Measurements from ENCODE around the gene GHR.

The GHR gene

DNA sequence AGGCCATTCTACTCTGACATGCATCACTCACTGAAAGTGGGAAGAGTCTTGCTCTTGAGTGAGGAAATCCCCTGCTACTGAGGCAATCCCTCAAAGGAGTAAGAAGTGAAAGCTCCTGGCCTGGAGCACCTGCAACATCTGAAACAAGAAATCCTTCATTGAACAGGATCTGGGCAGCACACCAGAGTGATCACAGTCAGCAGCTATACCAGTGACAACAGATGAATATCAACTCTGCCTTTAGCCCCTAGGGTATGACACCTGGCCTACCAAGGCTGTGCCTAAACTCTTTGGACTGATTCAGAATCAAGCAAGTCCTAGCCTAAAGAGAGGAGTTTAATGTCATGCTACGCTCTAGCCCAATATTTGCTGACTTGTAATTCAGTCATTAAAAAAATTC lies 177.2 kb downstream of the GHR start:
- Histone ChIP-seq H3K79me2 (ENCODE audit: control insufficient read depth, insufficient read depth, low read length, unreplicated experiment) (no peaks in the 10 kb centered on the region), H3K4me1 (ENCODE audit: control insufficient read depth, insufficient read depth, low read length, unreplicated experiment) (no peaks in the 10 kb centered on the region), H2AFZ (ENCODE audit: low read length, unreplicated experiment) (no peak overlapping the region), H3K4me3 (ENCODE audit: low read depth, low read length) (no peak overlapping the region), H3K27me3 (ENCODE audit: insufficient read depth, low read length) (no peaks in the 10 kb centered on the region), H3K27ac (ENCODE audit: low read depth, low read length) (no peak overlapping the region), H3K36me3 (ENCODE audit: insufficient read depth, low read length) (no peaks in the 10 kb centered on the region)

DNA sequence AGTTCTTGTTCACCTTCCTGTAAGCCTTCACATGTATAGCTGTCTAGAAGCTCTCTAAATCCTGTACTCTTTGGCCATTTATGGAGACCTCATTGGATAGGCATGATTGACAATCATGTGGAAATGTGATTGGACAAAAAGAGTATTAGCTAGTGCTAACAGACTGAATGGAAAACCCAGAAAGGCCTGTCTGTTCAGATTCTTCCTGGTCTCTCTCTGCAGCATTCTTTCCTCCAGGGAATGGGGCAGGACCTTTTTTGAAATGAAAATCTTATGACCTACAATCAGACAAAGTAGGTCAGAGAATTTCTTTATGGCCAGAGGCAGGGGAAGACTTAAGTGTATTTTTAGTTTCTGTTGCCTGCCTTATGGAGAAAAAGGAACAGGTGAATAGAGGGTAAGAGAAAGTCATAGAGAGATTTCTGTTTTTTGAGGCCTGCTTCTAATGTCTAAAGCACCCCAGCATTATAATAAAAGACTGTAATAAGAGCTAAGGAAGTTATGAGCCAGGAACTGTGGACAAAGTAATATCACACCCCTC lies 181.0 kb downstream of the GHR start:
- no peaks in the 10 kb centered on the region for H3K79me2 ChIP-seq (ENCODE audit: control insufficient read depth, insufficient read depth, low read length, unreplicated experiment)

DNA sequence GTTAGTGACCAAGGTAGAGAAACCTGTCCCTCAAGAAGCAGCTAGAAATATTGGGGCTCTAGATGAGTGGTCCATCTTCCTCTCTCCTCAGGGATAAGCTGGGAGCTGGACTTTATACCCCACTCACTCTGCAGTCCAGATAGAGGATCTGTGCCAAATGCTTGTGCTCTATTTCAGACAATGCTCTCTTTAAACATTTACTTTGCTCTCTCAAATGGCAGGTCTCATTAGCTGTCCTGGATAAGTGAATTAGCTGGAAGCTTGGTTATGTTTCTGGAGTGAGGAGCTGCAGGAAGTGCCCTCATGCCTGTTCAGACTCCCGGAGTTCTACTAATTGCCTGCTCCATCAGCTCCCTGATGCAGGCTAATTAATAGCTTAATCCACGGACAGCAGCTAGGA lies 182.3 kb downstream of the GHR start:
- H3K36me3 ChIP-seq (ENCODE audit: insufficient read depth, low read length), result no peaks in the 10 kb centered on the region
- no peak overlapping the region for H3K27ac ChIP-seq (ENCODE audit: low read depth, low read length)

More for the DNA sequence above, 181.0 kb downstream of the GHR start:
- H3K4me1 ChIP-seq (ENCODE audit: control insufficient read depth, insufficient read depth, low read length, unreplicated experiment), result no peaks in the 10 kb centered on the region
- no peak overlapping the region for H3K4me3 ChIP-seq (ENCODE audit: low read depth, low read length)
- no peaks in the 10 kb centered on the region for H3K27me3 ChIP-seq (ENCODE audit: insufficient read depth, low read length)
- no peak overlapping the region for H3K27ac ChIP-seq (ENCODE audit: low read depth, low read length)
- no peaks in the 10 kb centered on the region for H3K36me3 ChIP-seq (ENCODE audit: insufficient read depth, low read length)
- H2AFZ ChIP-seq (ENCODE audit: low read length, unreplicated experiment), result no peak overlapping the region

GRCh38 chr5:42606464-42606869 lies 183.2 kb downstream of the GHR start:
- H2AFZ ChIP-seq (ENCODE audit: low read length, unreplicated experiment), result no peak overlapping the region
- H3K79me2 ChIP-seq (ENCODE audit: control insufficient read depth, insufficient read depth, low read length, unreplicated experiment), result no peaks in the 10 kb centered on the region
- H3K27ac ChIP-seq (ENCODE audit: low read depth, low read length), result no peak overlapping the region
- no peaks in the 10 kb centered on the region for H3K36me3 ChIP-seq (ENCODE audit: insufficient read depth, low read length)
- no peaks in the 10 kb centered on the region for H3K4me1 ChIP-seq (ENCODE audit: control insufficient read depth, insufficient read depth, low read length, unreplicated experiment)
- no peaks in the 10 kb centered on the region for H3K27me3 ChIP-seq (ENCODE audit: insufficient read depth, low read length)
- H3K4me3 ChIP-seq (ENCODE audit: low read depth, low read length), result no peak overlapping the region

More for the DNA sequence above, 182.3 kb downstream of the GHR start:
- no peaks in the 10 kb centered on the region for H3K79me2 ChIP-seq (ENCODE audit: control insufficient read depth, insufficient read depth, low read length, unreplicated experiment)
- no peaks in the 10 kb centered on the region for H3K27me3 ChIP-seq (ENCODE audit: insufficient read depth, low read length)
- H2AFZ ChIP-seq (ENCODE audit: low read length, unreplicated experiment), result no peak overlapping the region
- H3K4me3 ChIP-seq (ENCODE audit: low read depth, low read length), result no peak overlapping the region
- H3K4me1 ChIP-seq (ENCODE audit: control insufficient read depth, insufficient read depth, low read length, unreplicated experiment), result no peaks in the 10 kb centered on the region

DNA sequence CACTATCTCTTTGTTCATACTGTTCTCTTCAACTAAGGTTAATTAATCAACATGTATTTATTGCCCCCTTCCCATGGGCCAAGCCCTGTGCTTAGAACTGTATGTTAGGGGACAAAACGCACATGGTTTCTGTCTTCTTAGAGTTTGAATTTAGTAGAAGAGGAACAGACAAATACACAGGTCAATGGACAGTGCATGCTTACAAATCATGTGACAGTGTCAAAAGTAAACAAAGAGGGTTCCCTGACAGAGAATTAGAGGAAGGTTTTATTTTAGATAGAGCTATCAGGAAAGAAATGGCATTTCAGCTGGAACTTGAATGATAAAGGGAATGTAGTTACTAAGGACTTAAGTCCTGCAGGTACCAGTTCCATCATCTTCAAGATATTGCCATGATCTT lies 188.2 kb downstream of the GHR start:
- no peak overlapping the region for H3K27ac ChIP-seq (ENCODE audit: low read depth, low read length)
- H3K4me1 ChIP-seq (ENCODE audit: control insufficient read depth, insufficient read depth, low read length, unreplicated experiment), result peaks cover 29% of the 10 kb centered on the region
- H3K79me2 ChIP-seq (ENCODE audit: control insufficient read depth, insufficient read depth, low read length, unreplicated experiment), result no peaks in the 10 kb centered on the region
- no peaks in the 10 kb centered on the region for H3K27me3 ChIP-seq (ENCODE audit: insufficient read depth, low read length)
- H2AFZ ChIP-seq (ENCODE audit: low read length, unreplicated experiment), result no peak overlapping the region
- H3K4me3 ChIP-seq (ENCODE audit: low read depth, low read length), result no peak overlapping the region
- H3K36me3 ChIP-seq (ENCODE audit: insufficient read depth, low read length), result no peaks in the 10 kb centered on the region

- Histone ChIP-seq H2AFZ (ENCODE audit: low read length, unreplicated experiment) (no peak overlapping the region), H3K4me3 (ENCODE audit: low read depth, low read length) (peak overlapping the region; percentile 28; the same call in 1 of the 2 replicates)
These were observed 189.6 kb downstream of the GHR start for GRCh38 chr5:42612750-42613366.

GRCh38 chr5:42614509-42614908 lies 191.3 kb downstream of the GHR start:
- no peak overlapping the region for H2AFZ ChIP-seq (ENCODE audit: low read length, unreplicated experiment)
- H3K36me3 ChIP-seq (ENCODE audit: insufficient read depth, low read length), result no peaks in the 10 kb centered on the region
- no peaks in the 10 kb centered on the region for H3K79me2 ChIP-seq (ENCODE audit: control insufficient read depth, insufficient read depth, low read length, unreplicated experiment)
- H3K27me3 ChIP-seq (ENCODE audit: insufficient read depth, low read length), result no peaks in the 10 kb centered on the region
- H3K4me3 ChIP-seq (ENCODE audit: low read depth, low read length), result peak overlapping the region; percentile 23; the same call in 1 of the 2 replicates
- peak overlapping the region; percentile 25; the same call in 1 of the 2 replicates for H3K27ac ChIP-seq (ENCODE audit: low read depth, low read length)
- peaks cover 29% of the 10 kb centered on the region for H3K4me1 ChIP-seq (ENCODE audit: control insufficient read depth, insufficient read depth, low read length, unreplicated experiment)

More at GRCh38 chr5:42612750-42613366, 189.6 kb downstream of the GHR start:
- Histone ChIP-seq H3K79me2 (ENCODE audit: control insufficient read depth, insufficient read depth, low read length, unreplicated experiment) (no peaks in the 10 kb centered on the region), H3K27me3 (ENCODE audit: insufficient read depth, low read length) (no peaks in the 10 kb centered on the region), H3K27ac (ENCODE audit: low read depth, low read length) (no peak overlapping the region), H3K36me3 (ENCODE audit: insufficient read depth, low read length) (no peaks in the 10 kb centered on the region), H3K4me1 (ENCODE audit: control insufficient read depth, insufficient read depth, low read length, unreplicated experiment) (peaks cover 29% of the 10 kb centered on the region)

GRCh38 chr5:42620579-42621216 lies 197.5 kb downstream of the GHR start:
- Histone ChIP-seq H2AFZ (ENCODE audit: low read length, unreplicated experiment) (no peak overlapping the region), H3K27me3 (ENCODE audit: insufficient read depth, low read length) (no peaks in the 10 kb centered on the region), H3K27ac (ENCODE audit: low read depth, low read length) (no peak overlapping the region), H3K79me2 (ENCODE audit: control insufficient read depth, insufficient read depth, low read length, unreplicated experiment) (no peaks in the 10 kb centered on the region), H3K36me3 (ENCODE audit: insufficient read depth, low read length) (no peaks in the 10 kb centered on the region), H3K4me3 (ENCODE audit: low read depth, low read length) (no peak overlapping the region), H3K4me1 (ENCODE audit: control insufficient read depth, insufficient read depth, low read length, unreplicated experiment) (peaks cover 11% of the 10 kb centered on the region)

DNA sequence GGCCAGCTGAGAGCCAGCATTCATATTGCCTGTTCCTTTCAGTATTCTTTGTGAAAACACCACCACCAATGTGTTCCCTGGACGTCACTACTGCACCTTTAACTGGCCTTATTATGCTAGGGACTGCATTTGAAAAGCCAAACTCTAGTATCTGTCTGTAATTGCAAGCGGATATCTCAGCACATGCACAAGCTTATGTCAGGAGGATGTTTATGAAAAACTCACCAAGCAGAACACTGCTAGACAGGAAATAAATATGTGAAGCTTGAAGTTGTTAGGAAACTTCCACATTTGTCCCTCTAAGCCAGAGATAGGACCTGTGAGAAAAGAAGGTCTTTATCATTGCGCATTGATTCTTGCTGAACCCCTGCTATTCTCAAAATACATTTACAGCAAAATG lies 198.0 kb downstream of the GHR start:
- no peak overlapping the region for H3K27ac ChIP-seq (ENCODE audit: low read depth, low read length)
- H3K79me2 ChIP-seq (ENCODE audit: control insufficient read depth, insufficient read depth, low read length, unreplicated experiment), result no peaks in the 10 kb centered on the region
- no peak overlapping the region for H3K4me3 ChIP-seq (ENCODE audit: low read depth, low read length)
- peaks cover 11% of the 10 kb centered on the region for H3K4me1 ChIP-seq (ENCODE audit: control insufficient read depth, insufficient read depth, low read length, unreplicated experiment)
- H3K36me3 ChIP-seq (ENCODE audit: insufficient read depth, low read length), result no peaks in the 10 kb centered on the region
- no peak overlapping the region for H2AFZ ChIP-seq (ENCODE audit: low read length, unreplicated experiment)
- H3K27me3 ChIP-seq (ENCODE audit: insufficient read depth, low read length), result no peaks in the 10 kb centered on the region

- H3K36me3 ChIP-seq (ENCODE audit: insufficient read depth, low read length), result no peaks in the 10 kb centered on the region
- H3K27ac ChIP-seq (ENCODE audit: low read depth, low read length), result no peak overlapping the region
- peaks cover 11% of the 10 kb centered on the region for H3K4me1 ChIP-seq (ENCODE audit: control insufficient read depth, insufficient read depth, low read length, unreplicated experiment)
- no peaks in the 10 kb centered on the region for H3K27me3 ChIP-seq (ENCODE audit: insufficient read depth, low read length)
- no peak overlapping the region for H3K4me3 ChIP-seq (ENCODE audit: low read depth, low read length)
- no peaks in the 10 kb centered on the region for H3K79me2 ChIP-seq (ENCODE audit: control insufficient read depth, insufficient read depth, low read length, unreplicated experiment)
- no peak overlapping the region for H2AFZ ChIP-seq (ENCODE audit: low read length, unreplicated experiment)
These were observed 198.4 kb downstream of the GHR start for GRCh38 chr5:42621662-42622061.

- Histone ChIP-seq H3K27ac (ENCODE audit: low read depth, low read length) (no peak overlapping the region), H2AFZ (ENCODE audit: low read length, unreplicated experiment) (no peak overlapping the region), H3K4me3 (ENCODE audit: low read depth, low read length) (no peak overlapping the region), H3K36me3 (ENCODE audit: insufficient read depth, low read length) (no peaks in the 10 kb centered on the region), H3K4me1 (ENCODE audit: control insufficient read depth, insufficient read depth, low read length, unreplicated experiment) (peaks cover 11% of the 10 kb centered on the region), H3K27me3 (ENCODE audit: insufficient read depth, low read length) (no peaks in the 10 kb centered on the region), H3K79me2 (ENCODE audit: control insufficient read depth, insufficient read depth, low read length, unreplicated experiment) (no peaks in the 10 kb centered on the region)
These were observed 201.7 kb downstream of the GHR start for GRCh38 chr5:42624912-42625311.

All from ACC112 (cell line).